ENCODE results near the gene ATF4.

ATF4 gene, protein sequence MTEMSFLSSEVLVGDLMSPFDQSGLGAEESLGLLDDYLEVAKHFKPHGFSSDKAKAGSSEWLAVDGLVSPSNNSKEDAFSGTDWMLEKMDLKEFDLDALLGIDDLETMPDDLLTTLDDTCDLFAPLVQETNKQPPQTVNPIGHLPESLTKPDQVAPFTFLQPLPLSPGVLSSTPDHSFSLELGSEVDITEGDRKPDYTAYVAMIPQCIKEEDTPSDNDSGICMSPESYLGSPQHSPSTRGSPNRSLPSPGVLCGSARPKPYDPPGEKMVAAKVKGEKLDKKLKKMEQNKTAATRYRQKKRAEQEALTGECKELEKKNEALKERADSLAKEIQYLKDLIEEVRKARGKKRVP

DNA sequence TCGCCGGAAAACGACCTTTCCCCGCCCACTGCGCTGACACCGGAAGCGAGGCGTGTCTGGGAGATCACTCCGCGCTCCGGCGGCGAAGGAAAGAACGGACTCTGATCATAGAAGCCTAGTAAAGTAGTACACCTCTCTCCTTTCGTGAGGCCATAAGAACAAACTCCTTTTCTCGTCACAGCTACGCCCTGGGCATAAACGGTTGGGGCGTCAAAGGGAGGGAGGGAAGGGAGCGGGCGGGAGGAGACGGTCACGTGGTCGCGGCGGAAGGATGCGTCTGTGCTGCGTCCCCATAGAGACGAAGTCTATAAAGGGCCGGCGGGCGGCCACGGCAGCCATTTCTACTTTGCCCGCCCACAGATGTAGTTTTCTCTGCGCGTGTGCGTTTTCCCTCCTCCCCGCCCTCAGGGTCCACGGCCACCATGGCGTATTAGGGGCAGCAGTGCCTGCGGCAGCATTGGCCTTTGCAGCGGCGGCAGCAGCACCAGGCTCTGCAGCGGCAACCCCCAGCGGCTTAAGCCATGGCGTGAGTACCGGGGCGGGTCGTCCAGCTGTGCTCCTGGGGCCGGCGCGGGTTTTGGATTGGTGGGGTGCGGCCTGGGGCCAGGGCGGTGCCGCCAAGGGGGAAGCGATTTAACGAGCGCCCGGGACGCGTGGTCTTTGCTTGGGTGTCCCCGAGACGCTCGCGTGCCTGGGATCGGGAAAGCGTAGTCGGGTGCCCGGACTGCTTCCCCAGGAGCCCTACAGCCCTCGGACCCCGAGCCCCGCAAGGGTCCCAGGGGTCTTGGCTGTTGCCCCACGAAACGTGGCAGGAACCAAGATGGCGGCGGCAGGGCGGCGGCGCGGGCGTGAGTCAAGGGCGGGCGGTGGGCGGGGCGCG, at the start of gene ATF4:
Gene ATF4, plus strand, starts transcription at position 337 of the 880 bp plus-strand sequence. CDS start 884 bp downstream, outside the sequence.
- TF ChIP-seq GATA2 (IDR thresholded peaks at IDR 0.05; ENCODE audit: low read depth, low read length) (no peak), GATA3 (IDR thresholded peaks at IDR 0.05; ENCODE audit: low read depth, low read length) (no peak)

GRCh38 chr22:39471381-39472141, 48.8 kb upstream of the ATF4 start:
- no peak for TF ChIP-seq GATA2 (IDR thresholded peaks at IDR 0.05; ENCODE audit: low read depth, low read length)

DNA sequence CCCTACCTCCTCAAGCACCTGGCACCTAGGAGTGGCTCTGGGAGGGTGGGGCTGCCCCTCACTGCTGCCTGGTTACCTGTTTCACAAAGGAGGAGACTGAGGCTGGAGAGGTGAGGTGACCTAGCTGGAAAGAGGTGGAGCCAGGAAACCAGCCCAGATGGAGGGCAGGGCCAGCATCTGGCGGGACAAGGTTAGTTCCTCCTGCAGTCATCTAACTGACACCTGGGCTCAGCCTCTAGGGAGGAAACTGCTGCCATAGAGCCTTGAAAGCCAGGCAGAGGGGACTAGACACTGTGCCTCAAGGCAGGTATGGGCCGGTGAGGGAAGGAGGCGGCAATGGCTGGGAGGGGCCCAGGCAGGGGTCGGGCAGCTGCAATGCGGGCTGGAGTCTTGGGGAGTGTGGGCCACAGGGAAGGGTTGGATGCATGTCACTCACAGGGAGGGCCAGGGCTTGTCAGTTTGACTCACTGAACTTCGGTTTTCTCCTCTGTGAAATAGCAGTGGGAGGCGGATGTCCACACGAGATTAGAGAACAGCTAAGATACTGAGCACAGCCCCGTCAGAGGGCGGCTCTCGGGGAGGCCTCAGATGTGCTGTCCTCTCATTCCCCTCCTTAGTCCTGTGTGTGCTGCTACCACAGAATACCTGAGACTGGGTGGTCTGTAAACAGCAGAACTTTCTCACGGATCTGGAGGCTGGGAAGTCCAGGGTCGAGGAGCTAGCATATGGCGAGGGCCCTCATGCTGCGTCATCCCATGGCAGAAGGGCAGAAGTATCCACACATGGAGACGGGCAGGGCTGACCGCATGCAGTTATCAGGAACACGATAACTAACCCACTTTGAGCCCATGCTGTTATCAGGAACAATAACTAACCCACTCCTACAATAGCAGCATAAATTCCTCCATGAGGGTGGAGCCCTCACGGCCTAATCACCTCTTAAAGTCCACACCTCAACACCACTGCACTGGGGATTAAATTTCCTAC, 47.5 kb upstream of the ATF4 start:
- TF ChIP-seq GATA3 (IDR thresholded peaks at IDR 0.05; ENCODE audit: low read depth, low read length): no peak
- no peak for TF ChIP-seq GATA2 (IDR thresholded peaks at IDR 0.05; ENCODE audit: low read depth, low read length)

- TF ChIP-seq GATA3 (IDR thresholded peaks at IDR 0.05; ENCODE audit: low read depth, low read length) (no peak), GATA2 (IDR thresholded peaks at IDR 0.05; ENCODE audit: low read depth, low read length) (no peak)
Measured at GRCh38 chr22:39473851-39474250, 46.5 kb upstream of the ATF4 start.

DNA sequence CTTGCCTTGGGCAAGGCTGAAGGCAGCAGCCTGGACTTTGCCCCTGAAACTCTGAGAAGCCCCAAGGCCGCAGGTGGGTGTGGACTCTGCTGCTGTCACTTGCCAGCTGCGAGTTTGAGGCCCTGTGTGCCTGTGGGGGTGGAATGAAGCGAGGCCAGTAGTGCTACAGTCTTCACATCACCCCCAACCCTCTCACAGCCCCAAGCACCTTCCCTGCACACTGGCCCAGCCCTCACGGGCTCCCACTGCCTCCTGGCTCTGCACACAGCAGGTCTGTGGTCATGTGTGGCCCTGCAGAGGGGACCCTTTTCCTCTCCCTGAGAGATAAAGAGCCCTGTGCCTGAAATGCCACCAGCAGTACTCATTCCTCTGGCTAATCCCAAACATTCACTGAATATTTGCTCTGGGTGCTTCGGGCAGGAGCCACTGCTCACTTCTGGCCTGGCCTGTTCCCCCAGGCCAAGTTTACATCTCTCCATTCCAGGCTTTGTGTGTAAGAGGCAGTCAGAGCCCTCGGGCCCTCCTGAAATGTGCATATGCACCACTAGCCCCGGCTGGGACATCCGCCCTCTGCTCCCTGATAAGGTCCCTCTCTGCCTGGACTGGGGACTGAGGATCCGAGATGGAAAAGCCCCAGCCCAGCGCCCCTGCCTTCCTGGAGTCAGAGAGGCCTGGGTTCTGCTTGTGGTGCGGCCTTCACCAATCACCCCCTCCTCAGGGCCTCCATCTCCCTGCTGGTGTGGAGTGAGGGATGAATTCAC, 45.8 kb upstream of the ATF4 start:
- TF ChIP-seq GATA3 (IDR thresholded peaks at IDR 0.05; ENCODE audit: low read depth, low read length) (no peak), GATA2 (IDR thresholded peaks at IDR 0.05; ENCODE audit: low read depth, low read length) (no peak)

DNA sequence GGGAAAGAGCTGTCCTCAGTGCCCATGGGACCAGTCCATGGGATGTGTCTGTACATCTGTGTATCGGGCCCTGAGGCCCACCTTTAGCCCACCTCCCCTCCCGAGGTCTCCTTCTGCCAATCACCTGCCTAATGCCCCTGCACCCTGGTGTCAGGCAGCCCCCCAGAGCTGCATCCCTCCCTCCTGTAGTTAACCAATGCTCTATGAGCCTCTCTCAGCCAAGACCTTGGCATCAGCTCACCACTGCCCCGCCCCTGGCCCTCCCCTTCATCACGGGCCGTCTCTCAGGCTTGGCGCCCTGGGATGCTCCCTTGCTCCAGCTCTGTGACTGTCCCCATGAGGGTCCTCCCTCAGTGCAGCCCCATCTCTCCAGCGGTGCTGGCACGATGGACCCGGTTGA, 45.0 kb upstream of the ATF4 start:
- TF ChIP-seq GATA3 (IDR thresholded peaks at IDR 0.05; ENCODE audit: low read depth, low read length) (no peak), GATA2 (IDR thresholded peaks at IDR 0.05; ENCODE audit: low read depth, low read length) (no peak)

DNA sequence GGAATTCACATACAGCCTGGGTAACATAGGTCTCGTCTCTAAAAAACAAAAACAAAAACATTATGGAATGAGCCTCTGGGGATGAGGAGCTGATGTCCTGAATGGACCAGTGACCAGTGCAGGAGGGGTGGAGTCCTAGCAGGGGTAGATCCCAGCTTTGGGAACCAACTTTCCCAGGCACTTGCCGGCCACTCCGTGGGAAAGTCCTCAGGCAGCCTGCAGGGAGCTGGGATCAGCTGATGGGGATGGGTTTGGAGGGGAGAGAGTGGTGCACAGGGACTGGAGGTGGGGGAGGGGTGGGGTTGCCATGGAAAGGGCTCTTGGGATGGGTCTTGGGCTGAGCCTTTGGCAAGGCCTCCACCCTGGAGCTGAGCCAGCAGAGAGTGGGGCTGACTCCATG, 44.5 kb upstream of the ATF4 start:
- TF ChIP-seq GATA2 (IDR thresholded peaks at IDR 0.05; ENCODE audit: low read depth, low read length) (no peak), GATA3 (IDR thresholded peaks at IDR 0.05; ENCODE audit: low read depth, low read length) (no peak)

DNA sequence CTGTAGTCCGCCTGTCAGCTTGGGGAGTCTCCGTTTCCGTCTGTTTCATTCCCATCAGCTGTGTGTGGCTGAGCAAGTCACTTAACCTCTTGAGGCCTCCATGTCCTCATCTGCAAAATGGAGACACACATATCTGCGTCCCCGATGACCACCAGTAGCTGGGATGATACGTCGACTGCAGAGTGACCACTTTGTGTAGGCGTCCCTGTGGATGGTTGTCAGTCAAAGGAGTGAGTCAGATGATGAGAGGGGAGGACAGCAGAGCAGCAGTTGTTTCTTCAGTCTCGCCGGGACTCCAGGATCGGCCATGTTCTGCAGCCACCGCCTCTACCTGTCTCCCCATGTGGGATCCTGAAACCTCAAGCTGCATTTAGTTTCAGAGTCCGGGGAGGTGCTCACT, 43.7 kb upstream of the ATF4 start:
- TF ChIP-seq GATA3 (IDR thresholded peaks at IDR 0.05; ENCODE audit: low read depth, low read length) (no peak), GATA2 (IDR thresholded peaks at IDR 0.05; ENCODE audit: low read depth, low read length) (no peak)

DNA sequence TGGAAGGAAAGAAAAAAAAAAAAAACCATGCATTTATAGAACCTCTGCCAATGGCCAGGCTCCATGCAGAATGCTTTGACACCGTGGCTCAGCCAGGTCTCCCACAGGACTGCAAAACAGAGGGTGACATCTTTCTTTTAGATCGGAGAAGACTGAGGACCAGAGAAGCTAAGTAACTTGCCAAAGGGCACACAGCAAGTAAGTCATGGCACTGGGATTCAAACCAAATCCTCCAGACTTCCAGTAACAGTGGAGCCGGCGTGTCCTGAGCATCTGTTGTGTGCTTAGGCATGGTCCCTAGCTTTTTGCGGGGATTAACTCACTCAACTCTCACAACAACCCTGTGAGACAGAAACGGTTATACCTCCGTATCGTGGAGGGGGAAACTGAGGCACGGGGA, 42.8 kb upstream of the ATF4 start:
- TF ChIP-seq GATA2 (IDR thresholded peaks at IDR 0.05; ENCODE audit: low read depth, low read length) (no peak), GATA3 (IDR thresholded peaks at IDR 0.05; ENCODE audit: low read depth, low read length) (no peak)

- TF ChIP-seq GATA3 (IDR thresholded peaks at IDR 0.05; ENCODE audit: low read depth, low read length): no peak
- no peak for TF ChIP-seq GATA2 (IDR thresholded peaks at IDR 0.05; ENCODE audit: low read depth, low read length)
Measured at GRCh38 chr22:39478441-39478850, 41.9 kb upstream of the ATF4 start.

- TF ChIP-seq GATA2 (IDR thresholded peaks at IDR 0.05; ENCODE audit: low read depth, low read length) (no peak), GATA3 (IDR thresholded peaks at IDR 0.05; ENCODE audit: low read depth, low read length) (no peak)
Measured at GRCh38 chr22:39479254-39479653, 41.1 kb upstream of the ATF4 start.

- no peak for TF ChIP-seq GATA3 (IDR thresholded peaks at IDR 0.05; ENCODE audit: low read depth, low read length)
- TF ChIP-seq GATA2 (IDR thresholded peaks at IDR 0.05; ENCODE audit: low read depth, low read length): no peak
Measured at GRCh38 chr22:39480557-39480956, 39.8 kb upstream of the ATF4 start.

All from SH-SY5Y (cell line).